ENCODE data around the gene HDGFL2.

DNA sequence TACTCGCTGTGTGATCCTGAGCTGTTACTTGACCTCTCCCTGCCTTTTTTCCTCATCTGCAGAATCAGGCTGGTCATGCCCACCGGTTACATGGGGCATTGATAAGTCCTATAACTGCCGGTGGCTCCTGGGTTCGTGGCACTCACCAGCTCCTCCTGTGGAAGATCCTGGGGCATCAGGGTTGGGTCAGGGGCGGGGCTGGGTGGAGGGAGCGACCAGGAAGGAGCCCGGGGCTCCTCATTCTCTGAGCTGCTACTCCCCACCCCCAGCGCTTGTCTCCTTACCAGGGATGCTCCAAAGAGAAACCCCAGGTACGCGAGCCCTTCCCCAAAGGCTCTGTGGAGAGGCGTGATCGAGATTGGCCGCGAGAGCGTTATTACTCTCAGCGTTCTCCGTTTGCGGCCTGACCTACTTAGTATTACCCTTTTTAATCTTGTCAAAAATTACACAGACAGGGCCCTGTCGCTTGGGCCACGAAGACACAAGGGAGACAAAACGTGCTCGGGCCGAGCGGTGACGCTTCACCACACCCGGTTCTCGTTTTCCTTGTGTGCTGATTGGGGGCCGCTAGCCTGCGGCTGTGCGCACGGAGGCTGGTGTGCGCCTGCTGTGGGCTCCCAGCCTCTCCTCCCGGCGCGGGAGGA is 10.7 kb downstream of the HDGFL2 start:
- TF ChIP-seq, protein P1, sequence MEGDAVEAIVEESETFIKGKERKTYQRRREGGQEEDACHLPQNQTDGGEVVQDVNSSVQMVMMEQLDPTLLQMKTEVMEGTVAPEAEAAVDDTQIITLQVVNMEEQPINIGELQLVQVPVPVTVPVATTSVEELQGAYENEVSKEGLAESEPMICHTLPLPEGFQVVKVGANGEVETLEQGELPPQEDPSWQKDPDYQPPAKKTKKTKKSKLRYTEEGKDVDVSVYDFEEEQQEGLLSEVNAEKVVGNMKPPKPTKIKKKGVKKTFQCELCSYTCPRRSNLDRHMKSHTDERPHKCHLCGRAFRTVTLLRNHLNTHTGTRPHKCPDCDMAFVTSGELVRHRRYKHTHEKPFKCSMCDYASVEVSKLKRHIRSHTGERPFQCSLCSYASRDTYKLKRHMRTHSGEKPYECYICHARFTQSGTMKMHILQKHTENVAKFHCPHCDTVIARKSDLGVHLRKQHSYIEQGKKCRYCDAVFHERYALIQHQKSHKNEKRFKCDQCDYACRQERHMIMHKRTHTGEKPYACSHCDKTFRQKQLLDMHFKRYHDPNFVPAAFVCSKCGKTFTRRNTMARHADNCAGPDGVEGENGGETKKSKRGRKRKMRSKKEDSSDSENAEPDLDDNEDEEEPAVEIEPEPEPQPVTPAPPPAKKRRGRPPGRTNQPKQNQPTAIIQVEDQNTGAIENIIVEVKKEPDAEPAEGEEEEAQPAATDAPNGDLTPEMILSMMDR (IDR thresholded peaks at IDR 0.05; ENCODE audit: insufficient read depth, low read depth, low read length), result no peak
- no peak for TF ChIP-seq EZH2 (IDR thresholded peaks at IDR 0.05; ENCODE audit: insufficient read depth, low read length)
